Skeletal muscle cell (primary cell): ENCODE measurements around the gene RAC2.
"Not testable (repeated sequence)": the region's sequence is repeated elsewhere in the genome, so short reads cannot be mapped to it uniquely, and the experiment has no call there.

Experiments
- DNase-seq: peaks from one replicate; pipeline ENCODE4 v3.0.0-alpha.2; 2010; ENCODE audit warnings: low read depth
- H3K4me3 ChIP-seq: 2 replicates; pipeline ENCODE4 v1.5.1; 2011; ENCODE audit warnings: low read depth, mild to moderate bottlenecking, control low read depth, low read length, moderate library complexity

The RAC2 gene

GRCh38 chr22:37210041-37210803 lies 33.8 kb downstream of the RAC2 start:
- H3K4me3 ChIP-seq: no peak overlapping the region
- no peak for DNase-seq

- DNase-seq: no peak
- H3K4me3 ChIP-seq: no peak overlapping the region
Observed at GRCh38 chr22:37209140-37209845, 34.8 kb downstream of the RAC2 start.

- no peak for DNase-seq
- no peak overlapping the region for H3K4me3 ChIP-seq
Observed at GRCh38 chr22:37208401-37209139, 35.5 kb downstream of the RAC2 start.

DNA sequence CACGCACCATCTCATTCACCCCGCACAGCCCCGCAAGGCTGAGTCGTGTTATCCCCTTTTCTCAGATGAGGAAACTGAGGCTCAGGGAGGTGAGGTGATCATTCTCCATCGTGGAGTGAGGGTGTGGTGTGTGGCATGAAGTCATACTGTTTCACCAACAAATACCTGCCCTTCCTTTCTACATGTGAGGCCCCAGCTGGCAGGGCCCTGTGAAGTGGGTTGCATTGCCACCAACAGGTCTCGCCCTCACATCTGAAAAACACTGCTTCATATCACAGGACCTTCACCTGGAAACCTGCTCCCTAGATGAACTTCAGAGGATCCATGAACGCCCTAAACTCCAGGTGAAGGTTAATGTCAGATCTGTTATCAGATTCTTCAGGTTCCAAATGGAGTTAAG lies 36.1 kb downstream of the RAC2 start:
- no peak for DNase-seq
- H3K4me3 ChIP-seq: no peak overlapping the region

DNA sequence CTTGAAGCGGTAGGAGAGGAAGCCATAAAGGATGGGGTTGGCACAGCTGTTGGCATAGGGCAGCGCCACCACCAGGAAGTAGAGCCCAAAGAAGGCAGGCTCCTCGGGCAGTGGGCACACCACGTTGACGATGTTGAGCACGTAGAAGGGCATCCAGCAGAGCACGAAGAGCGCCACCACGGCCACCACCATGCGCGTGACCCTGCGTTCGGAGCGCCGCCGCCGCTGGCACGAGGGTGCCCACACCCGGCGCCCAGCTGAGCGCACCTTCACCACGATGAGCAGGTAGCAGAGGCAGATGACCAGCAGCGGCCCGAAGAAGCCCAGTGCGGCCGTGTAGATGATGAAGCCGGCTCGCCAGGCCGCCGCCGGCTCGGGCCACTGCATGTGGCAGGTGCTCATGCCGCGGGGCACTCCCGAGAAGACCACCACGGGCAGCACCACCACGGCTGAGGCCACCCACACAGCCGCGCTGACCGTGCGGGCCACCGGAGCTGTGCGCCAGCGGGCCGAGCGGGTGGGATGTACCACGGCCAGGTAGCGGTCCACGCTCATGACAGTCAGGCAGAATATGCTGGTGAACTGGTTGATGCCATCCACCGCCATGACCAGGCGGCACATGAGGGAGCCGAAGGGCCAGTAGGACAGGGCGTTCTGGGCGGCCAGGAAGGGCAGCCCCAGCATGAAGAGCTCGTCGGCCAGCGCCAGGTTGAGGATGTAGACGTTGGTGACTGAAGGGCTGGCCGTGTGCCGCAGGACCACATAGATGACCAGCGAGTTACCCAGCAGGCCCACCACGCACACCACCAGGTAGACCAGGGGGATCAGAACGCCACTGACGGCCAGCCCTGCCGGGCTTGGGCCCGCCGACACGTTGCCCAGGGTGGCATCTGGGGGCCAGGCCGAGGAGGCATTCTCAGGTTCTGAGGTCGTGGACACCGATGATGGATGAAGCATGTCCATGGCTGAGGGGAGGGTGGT lies 36.9 kb downstream of the RAC2 start:
- H3K4me3 ChIP-seq: no peak overlapping the region
- no peak for DNase-seq

- H3K4me3 ChIP-seq: no peak overlapping the region
- DNase-seq: no peak
Observed at GRCh38 chr22:37206118-37206840, 37.8 kb downstream of the RAC2 start.

DNA sequence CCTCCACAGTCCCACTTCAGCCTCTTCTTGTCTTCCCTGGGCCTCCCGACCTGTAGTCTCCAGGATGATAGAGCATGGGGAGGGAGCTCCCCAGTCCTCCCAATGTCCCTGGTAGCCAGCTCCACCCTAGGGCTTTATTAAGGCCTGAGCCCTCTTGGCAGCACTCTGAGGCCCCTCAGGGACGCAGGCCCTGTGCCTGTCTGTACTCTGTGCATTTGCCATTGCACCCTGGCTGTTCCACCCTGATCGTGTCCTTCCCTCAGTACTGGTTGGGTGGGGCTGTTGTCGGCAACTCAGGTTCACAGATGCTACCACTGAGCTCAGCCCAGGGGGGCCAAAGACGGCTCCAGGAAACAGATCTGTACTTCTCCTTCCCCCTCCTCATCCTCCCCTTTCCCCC lies 39.0 kb downstream of the RAC2 start:
- no peak for DNase-seq
- H3K4me3 ChIP-seq: no peak overlapping the region

- no peak for DNase-seq
- no peak overlapping the region for H3K4me3 ChIP-seq
Observed at GRCh38 chr22:37204045-37204655, 39.9 kb downstream of the RAC2 start.

DNA sequence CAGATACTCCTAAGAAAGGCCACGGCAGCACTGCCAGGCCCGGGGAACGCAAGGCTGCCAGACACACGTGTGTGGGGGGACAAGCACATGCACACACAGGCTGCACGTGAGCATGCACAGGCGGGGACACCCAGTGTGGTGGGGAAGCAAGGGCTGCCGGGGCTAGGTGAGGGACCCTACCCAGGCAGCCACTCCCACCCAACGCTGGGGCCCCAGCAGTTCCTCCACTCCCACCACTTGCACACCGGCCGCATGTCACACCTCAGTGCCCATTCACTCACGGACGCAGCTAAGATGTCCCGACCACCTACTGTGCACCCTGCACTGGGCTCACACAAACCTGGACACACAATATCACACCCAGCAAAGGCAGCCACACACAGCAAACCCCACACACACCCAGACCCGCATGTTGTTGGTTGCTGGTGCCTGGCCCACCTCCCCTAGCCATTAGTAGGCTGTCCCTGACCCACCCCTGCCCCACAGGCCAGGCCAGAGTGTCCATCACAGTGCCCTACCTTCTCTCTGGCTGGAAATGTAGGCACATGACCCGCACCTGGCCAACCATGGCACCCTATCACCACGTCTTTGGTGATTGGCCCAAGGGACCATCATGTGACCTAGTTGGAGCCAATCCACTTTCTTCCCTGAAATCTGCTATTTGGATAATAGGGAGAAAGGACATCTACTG lies 40.6 kb downstream of the RAC2 start:
- H3K4me3 ChIP-seq: no peak overlapping the region
- no peak for DNase-seq

DNA sequence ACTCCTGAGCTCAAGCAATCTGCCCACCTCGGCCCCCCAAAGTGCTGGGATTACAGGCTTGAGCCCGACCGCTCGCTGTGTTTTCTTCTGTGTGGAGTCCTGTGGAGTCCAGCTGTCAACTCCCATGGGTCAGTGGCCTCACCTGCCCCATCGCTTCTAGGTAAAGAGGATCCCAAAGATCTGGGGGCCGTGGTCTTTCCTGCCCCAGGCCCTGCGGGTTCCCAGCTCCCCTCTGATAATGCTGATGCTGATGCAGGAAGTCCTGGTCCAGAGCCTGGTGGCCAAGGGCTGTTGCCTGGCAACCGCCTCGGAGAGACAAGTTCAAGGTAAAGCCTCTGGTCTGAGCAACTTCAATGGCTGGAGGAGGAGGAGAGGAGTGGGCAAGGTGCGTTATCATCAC lies 41.4 kb downstream of the RAC2 start:
- DNase-seq: no peak
- H3K4me3 ChIP-seq: no peak overlapping the region

DNA sequence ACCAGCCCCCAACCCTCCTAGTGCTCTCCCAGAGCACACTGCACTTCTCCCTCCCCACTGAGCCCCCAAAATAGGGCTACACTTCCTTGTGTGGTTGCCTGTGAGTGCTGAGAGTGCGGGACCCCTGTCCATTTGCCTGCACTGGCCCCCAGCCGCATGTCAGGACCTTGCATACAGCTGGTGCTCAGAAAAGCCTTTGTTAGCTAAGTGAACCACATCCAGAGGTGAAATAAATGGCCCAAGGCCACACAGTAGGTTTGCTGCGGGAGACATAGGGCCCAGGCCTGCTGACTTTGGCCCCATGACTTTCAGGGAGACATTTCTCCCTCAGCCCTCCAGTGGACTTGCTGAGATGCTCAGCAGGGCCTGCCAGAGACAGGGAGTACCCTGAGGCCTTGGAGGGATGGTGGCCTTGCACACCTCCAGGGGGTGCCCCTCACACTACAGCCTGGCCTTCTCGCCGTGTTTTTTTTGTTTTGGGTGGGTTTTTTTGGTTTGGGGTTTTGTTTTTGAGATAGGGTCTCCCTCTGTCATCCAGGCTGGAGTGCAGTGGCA lies 42.0 kb downstream of the RAC2 start:
- DNase-seq: no peak

GRCh38 chr22:37201443-37201820 lies 42.6 kb downstream of the RAC2 start:
- DNase-seq, H3K4me3 ChIP-seq: not testable (repeated sequence)

More for the DNA sequence above, 42.0 kb downstream of the RAC2 start:
- H3K4me3 ChIP-seq: no peak overlapping the region

GRCh38 chr22:37199760-37200108 lies 44.3 kb downstream of the RAC2 start:
- H3K4me3 ChIP-seq: peak overlapping the region; percentile 34
- no peak for DNase-seq

- peak overlapping the region; percentile 79 for H3K4me3 ChIP-seq
- peak; percentile 85 for DNase-seq
Observed at GRCh38 chr22:37199103-37199759, 44.8 kb downstream of the RAC2 start.

- no peak for DNase-seq
- peak overlapping the region; percentile 79 for H3K4me3 ChIP-seq
Observed at GRCh38 chr22:37198258-37199102, 45.6 kb downstream of the RAC2 start.
